Measurements from ENCODE around the gene CCR4.
A peak's percentile ranks its signal among the peaks of the same experiment; 100 is the strongest.
"Not testable (repeated sequence)": the region's sequence is repeated elsewhere in the genome, so short reads cannot be mapped to it uniquely, and the experiment has no call there.

Gene CCR4

GRCh38 chr3:32951410-32951811 lies at the start of gene CCR4:
CCR4 (plus strand) TSS chr3:32951644; CDS start chr3:32953423, 1,779 bp downstream.
- peak; percentile 59 for DNase-seq

- not testable (repeated sequence) for DNase-seq
Observed at GRCh38 chr3:32902887-32903371, 48.5 kb upstream of the CCR4 start.

- no peak for DNase-seq
Observed at GRCh38 chr3:32903953-32904352, 47.5 kb upstream of the CCR4 start.

- no peak for DNase-seq
Observed at GRCh38 chr3:32909999-32910398, 41.4 kb upstream of the CCR4 start.

GRCh38 chr3:32910954-32911353 lies 40.5 kb upstream of the CCR4 start:
- DNase-seq = no peak

- no peak for DNase-seq
Observed at GRCh38 chr3:32912046-32912445, 39.4 kb upstream of the CCR4 start.

- no peak for DNase-seq
Observed at GRCh38 chr3:32913790-32914446, 37.5 kb upstream of the CCR4 start.

GRCh38 chr3:32919920-32920319 lies 31.5 kb upstream of the CCR4 start:
- no peak for DNase-seq

GRCh38 chr3:32922078-32922477 lies 29.4 kb upstream of the CCR4 start:
- DNase-seq = no peak

GRCh38 chr3:32930161-32930560 lies 21.3 kb upstream of the CCR4 start:
- no peak for DNase-seq

GRCh38 chr3:32931273-32931672 lies 20.2 kb upstream of the CCR4 start:
- DNase-seq = not testable (repeated sequence)

- peak; percentile 28 for DNase-seq
Observed at GRCh38 chr3:32934150-32934742, 17.2 kb upstream of the CCR4 start.

- no peak for DNase-seq
Observed at GRCh38 chr3:32937331-32937730, 14.1 kb upstream of the CCR4 start.

- not testable (repeated sequence) for DNase-seq
Observed at GRCh38 chr3:32939531-32940284, 11.7 kb upstream of the CCR4 start.

GRCh38 chr3:32940726-32941125 lies 10.7 kb upstream of the CCR4 start:
- DNase-seq = no peak

GRCh38 chr3:32945136-32945535 lies 6.3 kb upstream of the CCR4 start:
- no peak for DNase-seq

- DNase-seq = not testable (repeated sequence)
Observed at GRCh38 chr3:32945598-32945997, 5.8 kb upstream of the CCR4 start.

- no peak for DNase-seq
Observed at GRCh38 chr3:32946973-32947788, 4.3 kb upstream of the CCR4 start.

- peak; percentile 79 for DNase-seq
Observed at GRCh38 chr3:32947789-32948238, 3.6 kb upstream of the CCR4 start.

GRCh38 chr3:32948625-32949445 lies 2.6 kb upstream of the CCR4 start:
- DNase-seq = no peak

GRCh38 chr3:32950516-32950915 lies 928 bp upstream of the CCR4 start:
- no peak for DNase-seq

Measured in inflammatory macrophage treated with lipopolysaccharide for 4 hours (primary cell).